Activated CD4-positive, CD25-positive, alpha-beta regulatory T cell treated with anti-CD3 and anti-CD28 coated beads, Interleukin-2, amount 50 U/mL, for 72 hours (primary cell): ENCODE measurements around the gene SH2D1A.
"Not testable (repeated sequence)": the region's sequence is repeated elsewhere in the genome, so short reads cannot be mapped to it uniquely, and the experiment has no call there.

Source experiments
- DNase-seq: peaks from one replicate; pipeline ENCODE4 v3.0.0; 2021

The SH2D1A gene

DNA sequence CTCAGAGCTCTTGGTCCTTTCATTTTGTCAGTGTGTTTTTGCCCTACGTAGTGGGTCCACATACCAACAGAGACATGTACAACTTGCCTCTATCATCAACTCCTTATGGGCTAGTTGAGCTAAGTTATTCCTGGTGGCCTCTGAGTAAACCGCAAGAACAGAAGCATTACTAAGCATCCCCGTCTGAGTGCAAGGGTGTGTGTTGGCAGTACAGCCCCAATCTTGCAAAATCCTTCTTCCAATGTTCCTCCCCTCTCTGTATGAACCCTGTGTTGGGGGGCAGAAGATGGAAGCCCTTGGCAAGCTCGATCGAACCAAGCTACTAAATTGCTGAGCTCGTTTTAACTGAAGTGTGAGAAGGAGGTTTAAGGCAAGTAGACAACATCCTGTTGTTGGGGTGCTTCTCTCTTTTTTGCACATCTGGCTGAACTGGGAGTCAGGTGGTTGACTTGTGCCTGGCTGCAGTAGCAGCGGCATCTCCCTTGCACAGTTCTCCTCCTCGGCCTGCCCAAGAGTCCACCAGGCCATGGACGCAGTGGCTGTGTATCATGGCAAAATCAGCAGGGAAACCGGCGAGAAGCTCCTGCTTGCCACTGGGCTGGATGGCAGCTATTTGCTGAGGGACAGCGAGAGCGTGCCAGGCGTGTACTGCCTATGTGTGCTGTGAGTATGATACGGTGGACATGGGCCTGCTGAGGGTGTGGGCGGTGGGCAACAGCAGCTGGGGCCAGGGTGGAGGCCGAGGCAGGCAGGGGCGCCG, at the start of gene SH2D1A:
TSS of gene SH2D1A (plus strand) at position 447 of the 760 bp plus-strand sequence. CDS start at position 527, 80 bp downstream.
- peak; percentile 41 for DNase-seq

GRCh38 chrX:124299323-124299722, 47.0 kb upstream of the SH2D1A start:
- DNase-seq, result not testable (repeated sequence)

- DNase-seq, result no peak
Measured at GRCh38 chrX:124300405-124300804, 46.0 kb upstream of the SH2D1A start.

- DNase-seq, result no peak
Measured at GRCh38 chrX:124307253-124307907, 39.0 kb upstream of the SH2D1A start.

GRCh38 chrX:124325732-124326131, 20.6 kb upstream of the SH2D1A start:
- no peak for DNase-seq

DNA sequence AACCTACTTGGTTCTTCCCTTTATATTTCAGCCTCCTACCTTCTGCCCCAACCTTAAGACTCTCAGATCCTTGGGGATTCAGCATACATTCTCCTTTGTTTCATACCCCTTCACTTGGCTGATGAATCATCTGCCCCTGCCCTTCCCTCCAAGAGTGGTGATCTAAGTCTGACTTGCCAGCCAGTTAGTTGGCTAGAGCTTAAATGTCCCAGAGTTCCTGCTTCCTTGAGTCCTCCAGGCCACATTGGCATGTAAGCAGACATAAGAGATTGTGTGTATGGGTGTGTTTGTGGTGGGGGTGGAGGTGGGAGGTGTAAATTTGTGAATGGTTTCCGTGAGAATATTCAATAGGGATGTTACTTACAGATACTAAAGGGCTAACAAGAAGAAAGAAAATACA, 17.6 kb upstream of the SH2D1A start:
- no peak for DNase-seq

- DNase-seq, result no peak
Measured at GRCh38 chrX:124332481-124333424, 13.6 kb upstream of the SH2D1A start, which contains the start of gene TEX13D. TSS of gene TEX13D (plus strand) at chrX:124332660. CDS start at chrX:124332918, 258 bp downstream.

DNA sequence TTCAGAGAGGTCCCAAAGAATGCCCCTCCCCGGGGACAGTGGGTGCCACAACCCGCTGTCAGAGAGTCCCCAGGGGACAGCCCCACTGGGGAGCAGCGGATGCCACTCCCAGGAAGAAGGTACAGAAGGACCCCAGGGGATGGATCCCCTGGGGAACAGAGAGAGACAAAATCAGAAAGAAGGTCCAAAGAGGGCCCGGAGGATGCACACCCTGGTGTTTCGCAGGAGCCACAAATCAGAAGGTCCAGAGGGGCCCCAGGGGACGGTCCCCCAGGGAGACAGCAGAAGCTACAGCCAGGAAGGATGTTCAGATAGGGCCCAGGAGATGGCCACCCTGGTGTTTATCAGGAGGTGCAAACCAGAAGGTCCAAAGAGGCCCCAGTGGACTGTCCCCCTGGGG, 12.5 kb upstream of the SH2D1A start:
- no peak for DNase-seq

DNA sequence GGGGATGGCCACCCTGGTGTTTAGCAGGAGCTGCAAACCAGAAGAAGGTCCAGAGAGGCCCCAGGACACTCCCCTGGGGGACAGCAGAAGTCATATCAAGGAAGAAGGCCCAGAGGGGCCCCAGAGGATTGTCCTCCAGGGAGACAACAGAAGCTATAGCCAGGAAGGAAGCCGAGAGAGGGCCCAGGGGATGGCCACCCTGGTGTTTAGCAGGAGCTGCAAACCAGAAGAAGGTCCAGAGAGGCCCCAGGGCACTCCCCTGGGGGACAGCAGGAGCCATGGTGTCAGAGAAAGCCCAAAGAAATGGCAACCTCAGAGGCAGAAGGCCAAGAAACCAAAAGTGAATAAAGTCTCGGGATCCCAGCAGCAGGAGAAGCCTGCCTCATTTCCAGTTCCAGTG, 11.8 kb upstream of the SH2D1A start:
- DNase-seq, result not testable (repeated sequence)

GRCh38 chrX:124335598-124335997, 10.8 kb upstream of the SH2D1A start:
- DNase-seq, result no peak

DNA sequence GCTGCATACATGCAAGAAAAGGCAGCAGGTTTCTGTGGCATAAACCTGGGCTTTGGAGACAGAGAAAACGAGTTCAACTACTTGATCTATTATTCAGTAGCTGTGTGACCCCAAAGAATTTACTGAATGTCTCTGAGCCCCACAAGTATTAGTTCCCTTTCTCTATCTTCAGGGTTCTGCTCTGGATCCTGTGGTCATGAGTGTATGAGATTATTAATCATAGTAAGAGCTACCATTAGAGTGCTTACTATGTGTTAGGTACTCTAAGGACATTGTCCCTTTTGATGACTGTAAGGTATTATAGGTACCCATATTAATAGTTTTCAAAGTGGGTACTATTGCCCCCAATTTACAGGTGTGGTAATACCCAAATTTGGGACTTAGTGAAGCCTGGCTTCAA, 8.4 kb upstream of the SH2D1A start:
- DNase-seq, result no peak

- DNase-seq, result no peak
Measured at GRCh38 chrX:124338733-124339514, 7.4 kb upstream of the SH2D1A start.

- no peak for DNase-seq
Measured at GRCh38 chrX:124341396-124342132, 4.8 kb upstream of the SH2D1A start.

DNA sequence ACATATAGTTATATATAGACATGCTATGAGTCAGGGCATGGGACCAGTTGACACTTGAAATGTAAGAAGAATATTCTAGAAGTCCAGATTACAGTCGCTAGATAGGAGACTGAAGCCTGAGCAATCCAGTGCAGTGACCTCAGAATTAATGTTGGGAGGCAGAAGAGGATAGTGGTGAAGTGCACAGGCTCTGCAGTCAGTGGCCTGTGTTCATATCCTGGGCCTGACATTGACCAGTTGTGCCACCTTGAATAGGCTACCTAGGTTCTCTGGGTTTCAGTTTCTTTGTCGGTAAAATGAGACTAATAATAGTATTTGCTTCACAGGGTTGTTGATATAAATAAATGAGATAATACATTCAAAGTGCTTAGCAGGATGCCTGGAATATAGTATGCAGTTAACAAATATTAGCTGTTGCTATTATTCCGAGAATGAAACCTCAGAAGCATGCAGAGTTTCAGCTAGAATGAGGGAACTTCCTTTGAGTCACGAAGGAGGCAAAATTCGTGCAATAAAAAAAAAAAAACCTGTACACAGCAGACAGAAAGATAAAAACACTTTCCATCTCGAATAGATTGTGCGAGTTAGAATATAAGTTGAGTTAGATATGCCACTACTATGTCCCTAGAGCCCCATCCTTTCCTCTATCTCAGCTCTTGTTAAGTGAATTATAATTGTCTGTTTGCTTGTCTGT, 4.0 kb upstream of the SH2D1A start:
- no peak for DNase-seq

GRCh38 chrX:124343016-124343415, 3.3 kb upstream of the SH2D1A start:
- no peak for DNase-seq

GRCh38 chrX:124344246-124344645, 2.1 kb upstream of the SH2D1A start:
- no peak for DNase-seq

DNA sequence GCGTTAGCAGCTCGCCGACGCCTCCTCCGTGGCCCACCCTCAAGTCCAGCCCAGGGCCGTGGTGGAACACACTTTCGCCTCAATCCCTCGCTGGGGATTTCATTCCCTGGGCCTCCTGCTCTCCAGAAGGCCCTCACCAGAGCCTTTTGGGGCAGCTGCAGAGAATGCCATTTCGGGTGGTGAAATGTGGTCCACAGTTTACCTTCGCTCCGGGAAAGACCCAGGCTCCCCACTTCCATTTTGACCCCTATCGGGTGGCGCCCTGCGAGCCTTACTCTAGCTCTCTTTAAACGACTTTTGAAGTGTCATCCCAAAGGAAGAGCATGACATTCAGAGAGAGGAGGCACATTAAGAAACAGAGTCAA, 496 bp downstream of the SH2D1A start:
- no peak for DNase-seq

- no peak for DNase-seq
Measured at GRCh38 chrX:124347242-124347641, 879 bp downstream of the SH2D1A start.

- DNase-seq, result no peak
Measured at GRCh38 chrX:124348182-124348581, 1.8 kb downstream of the SH2D1A start.

DNA sequence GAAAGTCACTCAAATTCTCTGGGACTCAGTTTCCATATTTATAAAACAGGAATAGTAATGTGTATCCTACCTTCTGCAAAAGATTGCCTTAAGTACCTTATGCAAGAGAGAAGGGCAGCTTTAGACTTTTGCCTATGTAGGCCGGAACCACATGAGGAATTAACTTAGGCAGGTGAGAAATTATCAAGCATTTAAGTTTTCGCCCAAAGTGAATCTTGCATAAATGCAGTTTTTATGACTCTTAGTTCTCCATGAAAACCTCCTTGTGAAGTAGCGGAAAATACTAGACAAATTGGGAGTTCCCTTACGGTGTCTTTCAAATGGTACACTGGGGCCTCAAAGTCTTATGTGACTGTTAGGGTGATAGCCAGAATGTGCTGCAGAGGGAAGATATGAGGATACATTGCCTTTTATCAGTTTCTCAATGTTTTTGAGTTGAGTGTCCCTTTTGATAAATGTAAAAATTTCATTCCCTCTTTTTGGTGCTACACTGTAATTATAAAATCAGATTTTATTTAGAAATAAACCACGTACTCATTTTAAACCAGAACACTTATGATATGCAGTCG, 2.6 kb downstream of the SH2D1A start:
- DNase-seq, result no peak

GRCh38 chrX:124354648-124355047, 8.3 kb downstream of the SH2D1A start:
- DNase-seq, result no peak
